HG03354 (cell line): ENCODE measurements around the gene ASF1A.

Source experiments
- ATAC-seq: cut with Tn5 transposase; IDR thresholded peaks from one replicate; pipeline ENCODE4 v1.9.1; 2021; ENCODE audit warnings: mild to moderate bottlenecking; ENCODE audit not compliant: unreplicated experiment, poor library complexity, severe bottlenecking

ASF1A gene

GRCh38 chr6:118953391-118953790 lies 59.4 kb downstream of the ASF1A start:
- ATAC-seq = no peak
